Right forelimb (tissue), 1 donor: ENCODE results near the gene ERI3.

Experiments used
- DNase-seq: peaks from one replicate; pipeline ENCODE4 v3.0.0-alpha.2; 2018

The ERI3 gene

GRCh38 chr1:44313265-44313918, 41.7 kb downstream of the ERI3 start:
- DNase-seq, result no peak

- DNase-seq, result no peak
Measured at GRCh38 chr1:44312399-44313196, 42.5 kb downstream of the ERI3 start.

- DNase-seq, result no peak
Measured at GRCh38 chr1:44310006-44310405, 45.1 kb downstream of the ERI3 start.

GRCh38 chr1:44305962-44306422, 49.1 kb downstream of the ERI3 start:
- no peak for DNase-seq

GRCh38 chr1:44303532-44303931, 51.5 kb downstream of the ERI3 start:
- DNase-seq, result no peak

- no peak for DNase-seq
Measured at GRCh38 chr1:44302541-44302940, 52.5 kb downstream of the ERI3 start.

- DNase-seq, result no peak
Measured at GRCh38 chr1:44301442-44301841, 53.6 kb downstream of the ERI3 start.

- DNase-seq, result no peak
Measured at GRCh38 chr1:44300852-44301251, 54.2 kb downstream of the ERI3 start.

GRCh38 chr1:44297695-44298400, 57.2 kb downstream of the ERI3 start:
- no peak for DNase-seq

GRCh38 chr1:44296806-44297205, 58.3 kb downstream of the ERI3 start:
- no peak for DNase-seq

- DNase-seq, result no peak
Measured at GRCh38 chr1:44296086-44296485, 59.0 kb downstream of the ERI3 start.

- no peak for DNase-seq
Measured at GRCh38 chr1:44294588-44295007, 60.5 kb downstream of the ERI3 start.

- DNase-seq, result no peak
Measured at GRCh38 chr1:44293761-44294315, 61.2 kb downstream of the ERI3 start.

- no peak for DNase-seq
Measured at GRCh38 chr1:44292651-44293050, 62.4 kb downstream of the ERI3 start.

- no peak for DNase-seq
Measured at GRCh38 chr1:44290250-44291094, 64.6 kb downstream of the ERI3 start.

GRCh38 chr1:44289530-44289929, 65.5 kb downstream of the ERI3 start:
- no peak for DNase-seq

- DNase-seq, result no peak
Measured at GRCh38 chr1:44288883-44289282, 66.2 kb downstream of the ERI3 start.

GRCh38 chr1:44284184-44284583, 70.9 kb downstream of the ERI3 start:
- no peak for DNase-seq

- no peak for DNase-seq
Measured at GRCh38 chr1:44283524-44284173, 71.4 kb downstream of the ERI3 start.

GRCh38 chr1:44282704-44283426, 72.2 kb downstream of the ERI3 start:
- DNase-seq, result no peak
